CD4-positive, alpha-beta T cell treated with Interleukin-12 subunit alpha and Interleukin-12 subunit beta, for 1 hour (primary cell): ENCODE results near the gene ZNF20.
"Not testable (repeated sequence)": the region's sequence is repeated elsewhere in the genome, so short reads cannot be mapped to it uniquely, and the experiment has no call there.

Source experiments
- DNase-seq: peaks from one replicate; pipeline ENCODE4 v3.0.0-alpha.2; 2020

ZNF20 gene

DNA sequence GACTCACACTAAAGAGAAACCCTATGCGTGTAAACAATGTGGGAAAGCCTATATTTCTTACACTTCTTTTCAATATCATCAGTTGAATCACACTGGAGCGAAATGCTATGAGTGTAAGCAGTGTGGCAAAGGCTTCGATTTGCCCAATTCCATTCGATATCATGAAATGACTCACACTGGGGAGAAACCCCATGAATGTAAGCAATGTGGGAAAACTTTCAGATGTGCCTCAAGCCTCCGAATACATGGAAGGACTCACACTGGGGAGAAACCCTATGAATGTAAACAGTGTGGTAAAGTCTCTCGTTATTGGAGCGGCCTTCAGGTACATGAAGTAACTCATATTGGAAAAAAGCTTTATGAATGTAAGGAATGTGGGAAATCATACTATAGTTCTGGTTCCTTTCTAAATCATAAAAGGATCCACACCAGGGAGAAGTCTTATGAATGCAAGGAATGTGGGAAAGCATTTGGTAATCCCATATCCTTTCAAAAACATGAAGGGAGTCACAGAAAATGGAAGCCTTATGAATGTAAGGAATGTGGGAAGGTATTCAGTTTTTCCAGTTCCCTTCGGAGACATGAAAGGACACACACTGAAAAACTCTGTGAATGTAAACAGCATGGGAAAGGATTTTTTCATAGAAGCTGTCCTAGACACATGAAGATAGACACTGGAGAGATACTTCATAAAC lies 28.1 kb downstream of the ZNF20 start:
- no peak for DNase-seq

DNA sequence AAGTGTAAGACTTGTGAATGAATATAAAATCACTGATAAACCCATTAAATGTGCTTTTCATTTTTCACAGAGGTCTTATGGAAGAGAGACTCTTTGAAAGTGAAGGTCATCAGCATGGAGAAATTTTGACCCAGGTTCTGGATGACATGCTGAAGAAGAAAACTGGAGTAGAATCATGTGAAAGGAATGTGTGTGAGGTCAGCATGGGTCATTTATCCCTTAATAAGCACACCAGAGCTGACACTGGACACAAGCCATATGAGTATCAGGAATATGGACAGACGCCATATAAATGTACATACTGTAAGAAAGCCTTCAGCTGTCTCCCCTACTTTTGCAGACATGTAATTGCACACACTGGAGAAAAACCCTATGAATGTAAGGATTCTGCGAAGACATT lies 29.0 kb downstream of the ZNF20 start:
- no peak for DNase-seq

DNA sequence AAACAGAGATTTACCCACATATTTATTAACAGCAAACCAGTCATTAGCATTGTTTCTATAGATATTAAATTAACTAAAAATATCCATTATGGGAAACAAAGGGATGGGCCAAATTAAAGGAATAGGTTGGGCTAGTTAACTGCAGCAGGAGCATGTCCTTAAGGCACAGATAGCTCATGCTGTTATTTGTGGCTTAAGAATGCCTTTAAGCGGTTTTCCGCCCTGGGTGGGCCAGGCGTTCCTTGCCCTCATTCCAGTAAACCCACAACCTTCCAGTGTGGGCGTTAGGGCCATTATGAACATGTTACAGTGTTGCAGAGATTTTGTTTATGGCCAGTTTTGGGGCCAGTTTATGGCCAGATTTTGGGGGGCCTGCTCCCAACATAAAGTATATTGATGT lies 36.2 kb downstream of the ZNF20 start:
- DNase-seq = not testable (repeated sequence)

DNA sequence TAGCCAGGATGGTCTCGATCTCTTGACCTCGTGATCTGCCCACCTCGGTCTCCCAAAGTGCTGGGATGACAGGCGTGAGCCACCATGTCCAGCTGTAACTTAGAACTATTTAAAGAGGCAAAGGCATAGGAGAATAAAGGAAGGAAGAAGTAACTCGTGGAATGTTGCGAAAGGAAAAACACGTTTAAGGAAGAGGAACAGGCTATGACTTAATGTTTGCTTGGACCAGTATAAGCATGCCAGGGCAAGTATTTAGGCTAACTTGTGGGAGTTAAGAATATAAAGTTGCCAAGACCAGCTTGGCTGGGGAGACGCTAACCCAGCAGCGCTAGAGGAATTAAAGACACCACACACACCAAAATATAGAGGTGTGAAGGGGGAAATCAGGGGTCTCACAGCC lies 42.1 kb downstream of the ZNF20 start:
- DNase-seq = no peak

DNA sequence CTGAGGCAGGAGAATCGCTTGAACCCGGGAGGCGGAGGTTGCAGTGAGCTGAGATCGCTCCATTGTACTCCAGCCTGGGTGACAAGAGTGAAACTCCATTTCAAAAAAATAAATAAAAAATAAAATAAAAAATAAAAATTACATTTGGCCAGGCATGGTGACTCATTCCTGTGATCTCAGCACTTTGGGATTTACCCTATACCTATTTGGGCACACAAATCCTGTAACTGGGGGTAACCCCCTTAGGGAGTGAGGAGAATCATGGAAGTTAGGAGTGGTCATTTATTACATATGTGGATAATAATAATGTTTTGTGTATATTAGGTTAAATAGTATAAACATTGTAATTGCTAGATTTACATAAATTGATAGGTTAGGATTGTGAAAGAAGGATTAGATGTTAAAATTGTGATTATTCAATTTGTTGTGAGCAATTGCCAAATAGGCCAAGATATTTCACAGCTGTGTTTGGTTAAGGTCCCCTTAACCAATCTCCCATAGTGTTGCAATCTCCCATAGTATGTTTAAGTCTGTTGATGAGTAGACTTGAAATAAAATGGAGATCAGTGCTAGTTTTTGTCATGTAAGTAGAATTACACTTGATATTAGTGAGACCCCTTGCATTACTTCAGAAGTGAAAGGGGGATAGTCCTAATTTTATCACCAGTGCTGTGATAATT lies 44.9 kb downstream of the ZNF20 start:
- no peak for DNase-seq

DNA sequence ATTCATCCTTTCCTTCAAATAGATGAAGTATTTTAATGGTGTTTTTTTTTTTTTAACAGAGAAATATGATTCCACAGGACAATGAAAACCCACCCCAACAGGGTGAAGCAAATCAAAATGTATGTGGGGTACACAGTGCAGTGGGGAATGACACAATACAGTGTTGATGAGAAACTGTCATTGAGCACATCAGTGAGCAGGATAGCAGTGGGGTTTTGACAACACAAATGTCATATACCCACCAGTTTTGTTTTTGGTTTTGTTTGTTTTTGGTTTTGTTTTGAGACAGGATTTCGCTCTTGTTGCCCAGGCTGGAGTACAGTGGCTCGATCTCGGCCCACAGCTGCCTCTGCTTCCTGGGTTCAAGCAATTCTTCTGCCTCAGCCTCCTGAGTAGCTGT lies 46.4 kb downstream of the ZNF20 start:
- DNase-seq = no peak

DNA sequence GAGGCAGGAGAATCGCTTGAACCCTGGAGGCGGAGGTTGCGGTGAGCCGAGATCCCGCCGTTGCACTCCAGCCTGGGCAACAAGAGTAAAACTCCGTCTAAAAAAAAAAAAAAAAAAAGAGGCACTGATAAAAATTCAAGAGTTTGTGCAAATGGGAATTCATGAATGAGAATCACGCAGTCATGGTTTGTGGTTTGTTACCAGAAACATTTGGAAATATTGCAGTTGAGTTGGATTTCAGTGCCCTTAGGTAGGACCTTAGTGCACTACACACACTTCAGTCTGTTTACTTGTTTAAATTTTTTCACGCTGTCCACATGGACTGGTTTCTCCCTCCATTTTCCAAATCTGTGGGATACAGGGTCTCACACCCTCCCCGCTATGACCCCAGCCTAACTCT lies 47.2 kb downstream of the ZNF20 start:
- no peak for DNase-seq

DNA sequence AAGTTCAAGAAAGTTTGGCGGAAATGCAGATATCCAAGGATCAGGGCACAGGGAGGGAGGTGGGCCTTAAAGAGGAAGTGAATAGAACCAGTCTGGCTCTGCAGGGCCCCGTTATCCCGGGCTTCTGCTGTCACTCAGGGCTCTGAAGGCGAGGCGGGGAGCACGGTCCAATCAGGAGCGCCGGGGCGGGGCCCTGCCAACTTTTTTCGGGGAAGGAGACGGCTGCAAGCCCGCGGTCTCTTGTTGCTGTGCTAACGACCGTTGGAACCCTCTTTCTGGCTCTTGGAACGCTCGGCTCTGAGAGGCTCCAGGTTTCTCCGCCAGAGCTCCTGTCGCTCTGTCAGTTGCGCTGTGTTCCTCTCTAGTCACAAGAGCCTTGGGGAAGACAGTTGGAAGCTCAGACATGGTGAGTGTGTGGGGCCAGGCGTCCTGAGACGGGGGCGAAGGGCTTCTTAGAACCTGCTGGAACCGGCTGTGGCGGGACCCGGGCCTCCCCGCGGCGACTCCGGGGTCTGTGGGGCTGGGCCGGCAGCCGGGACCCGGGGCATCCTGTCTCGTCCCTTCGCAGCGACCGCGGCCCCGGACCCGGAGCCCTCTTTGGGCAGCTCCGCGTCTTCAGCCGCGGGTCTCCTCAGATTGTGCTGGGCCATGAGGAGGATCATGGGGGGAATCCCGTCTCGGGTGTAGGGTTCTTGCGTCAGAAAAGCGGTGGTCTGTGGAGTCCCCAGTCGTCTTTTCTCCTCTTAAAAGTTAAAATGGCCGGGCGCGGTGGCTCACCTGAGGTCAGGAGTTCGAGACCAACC lies 47.9 kb downstream of the ZNF20 start:
- peak; percentile 43 for DNase-seq

DNA sequence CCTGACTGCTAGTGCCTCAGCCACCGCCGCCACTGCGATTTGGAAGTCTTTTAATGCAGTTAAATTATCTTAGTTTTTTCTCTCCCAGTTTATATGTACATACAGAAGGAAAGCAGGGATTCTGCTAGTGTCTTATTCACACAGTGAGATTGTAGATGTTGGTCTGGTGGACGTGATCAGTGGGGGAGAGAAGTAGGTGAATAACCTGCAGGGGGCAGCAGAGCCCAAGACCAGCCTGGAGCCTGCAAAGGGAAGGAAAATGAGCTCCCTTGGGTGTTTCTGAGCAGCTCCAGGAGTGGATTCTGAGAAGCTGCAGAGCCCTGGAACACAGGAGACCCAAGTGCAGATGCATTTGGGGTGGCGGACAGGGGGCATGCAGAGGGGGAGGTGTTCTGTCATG lies 49.3 kb downstream of the ZNF20 start:
- DNase-seq = peak; percentile 60

DNA sequence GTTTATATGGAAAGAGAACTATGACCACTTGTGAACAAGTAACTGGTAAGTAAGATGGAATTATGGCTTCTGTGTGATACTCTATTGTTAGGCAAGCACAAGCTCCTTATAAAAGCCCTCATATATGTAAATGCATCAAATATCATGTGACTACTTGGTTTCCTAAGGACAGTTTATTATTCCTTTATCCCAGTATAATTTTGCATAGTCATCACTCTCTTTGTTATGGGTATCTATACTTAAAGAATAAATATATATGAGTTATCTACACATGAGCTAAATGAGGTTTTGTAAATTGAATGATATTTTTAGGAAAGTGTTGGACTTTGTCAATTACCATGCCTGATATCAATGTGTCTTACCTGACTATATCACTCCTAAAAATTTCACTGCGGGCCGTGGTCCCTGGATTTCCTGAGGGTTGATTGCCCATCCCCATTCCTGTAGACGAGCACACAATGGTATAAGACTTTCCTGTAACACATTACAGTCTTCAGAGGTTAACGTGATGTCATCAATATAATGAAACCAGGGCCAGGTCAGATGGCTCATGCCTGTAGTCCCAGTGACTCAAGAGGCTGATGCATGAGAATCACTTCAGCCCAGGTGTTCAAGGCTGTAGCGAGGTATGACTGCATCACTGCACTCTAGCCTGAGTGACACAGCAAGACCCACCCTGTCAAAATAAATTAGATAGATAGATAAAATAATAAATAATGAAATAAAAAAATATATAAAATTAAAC lies 54.9 kb downstream of the ZNF20 start:
- DNase-seq = no peak

DNA sequence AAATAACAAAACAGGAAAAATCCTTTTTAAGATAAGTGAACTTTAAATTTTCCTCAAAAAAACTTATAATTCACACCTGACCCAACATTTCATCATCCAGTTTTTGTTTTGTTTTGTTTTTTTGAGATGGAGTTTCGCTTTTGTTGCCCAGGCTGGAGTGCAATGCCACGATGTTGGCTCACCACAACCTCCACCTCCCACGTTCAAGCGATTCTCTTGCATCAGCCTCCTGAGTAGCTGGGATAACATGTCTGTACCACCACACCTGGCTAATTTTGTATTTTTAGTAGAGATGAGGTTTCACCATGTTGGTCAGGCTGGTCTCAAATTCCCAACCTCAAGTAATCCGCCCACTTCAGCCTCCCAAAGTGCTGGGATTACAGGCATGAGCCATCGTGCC lies 56.8 kb downstream of the ZNF20 start:
- not testable (repeated sequence) for DNase-seq
